Posterior vena cava (tissue), 2 donors: ENCODE results near the gene EFCAB11. TPM values are rescaled to one million over a fixed set of nuclear protein-coding genes. Genes with fewer than 3 reads are reported as not detected.
A peak's percentile ranks its signal among the peaks of the same experiment; 100 is the strongest.

Source experiments
- DNase-seq: peaks from one replicate; pipeline ENCODE4 v3.0.0-alpha.2; 2020; ENCODE audit warnings: low spot score
- intact Hi-C, 2 donors: fragments of 100-400 bp; cut with DNase I; formaldehyde crosslinking; loops; one replicate each; pipeline versions ENCODE4 v1.14.1 to v1.14.2; 2022 to 2023
- total RNA-seq, 2 donors: library from RNA; stranded (reverse); fragmentation: NEBNext Ultra II Directional; extraction: Animal tissue kit (Norgen Biotek cat#: 25700); gene quantifications; one replicate each; pipeline ENCODE4 v1.2.1, GENCODE V29; 2021
- donor health status: DM: yes; HTN: yes; CAD: no.
- donor health status: DM: yes; HTN: yes; CAD: no.

The EFCAB11 gene
- total RNA-seq, 2 donors from 2014 or later: 4.8 to 6.1 TPM

GRCh38 chr14:89958966-89959365 is 4.4 kb upstream of the EFCAB11 start:
- intact Hi-C loops: no loop called here
- DNase-seq: no peak

- no peak for DNase-seq
- intact Hi-C loops: no loop called here
These were observed 3.3 kb upstream of the EFCAB11 start for GRCh38 chr14:89957791-89958190.

- no peak for DNase-seq
- intact Hi-C loops: no loop called here
These were observed 2.8 kb upstream of the EFCAB11 start for GRCh38 chr14:89957376-89957775.

DNA sequence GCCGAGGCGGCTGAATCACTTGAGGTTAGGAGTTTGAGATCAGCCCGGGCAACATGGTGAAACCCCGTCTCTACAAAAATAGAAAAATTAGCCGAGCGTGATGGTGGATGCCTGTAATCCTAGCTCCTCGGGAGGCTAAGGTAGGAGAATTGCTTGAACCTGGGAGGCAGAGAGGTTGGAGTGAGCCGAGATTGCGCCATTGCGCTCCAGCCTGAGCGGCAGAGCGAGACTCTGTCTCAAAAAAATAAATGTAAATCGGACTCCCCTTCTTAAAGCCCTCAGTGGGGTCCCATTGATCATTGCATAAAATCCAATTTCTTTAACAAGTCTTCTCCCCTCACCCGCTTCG is 2.1 kb upstream of the EFCAB11 start:
- intact Hi-C loops: no loop called here
- no peak for DNase-seq

- peak; percentile 98 for DNase-seq
- intact Hi-C loops: no loop called here
These were observed 1.5 kb upstream of the EFCAB11 start, which contains the start of gene TDP1 for GRCh38 chr14:89955745-89956660. TDP1 (plus strand) TSS chr14:89955927; CDS start chr14:89963115, 7,188 bp downstream.

- DNase-seq: no peak
These were observed 653 bp upstream of the EFCAB11 start for GRCh38 chr14:89955022-89955744.

GRCh38 chr14:89953602-89954001 is 928 bp downstream of the EFCAB11 start:
- DNase-seq: no peak
- intact Hi-C loops: no loop called here

More at GRCh38 chr14:89955022-89955744, 653 bp upstream of the EFCAB11 start:
- intact Hi-C loops: no loop called here

- DNase-seq: no peak
- intact Hi-C loops: no loop called here
These were observed 2.0 kb downstream of the EFCAB11 start for GRCh38 chr14:89952576-89952975.

GRCh38 chr14:89947344-89947743 is 7.2 kb downstream of the EFCAB11 start:
- intact Hi-C loops: no loop called here
- DNase-seq: no peak

- DNase-seq: no peak
- intact Hi-C loops: no loop called here
These were observed 12.6 kb downstream of the EFCAB11 start for GRCh38 chr14:89941830-89942377.

DNA sequence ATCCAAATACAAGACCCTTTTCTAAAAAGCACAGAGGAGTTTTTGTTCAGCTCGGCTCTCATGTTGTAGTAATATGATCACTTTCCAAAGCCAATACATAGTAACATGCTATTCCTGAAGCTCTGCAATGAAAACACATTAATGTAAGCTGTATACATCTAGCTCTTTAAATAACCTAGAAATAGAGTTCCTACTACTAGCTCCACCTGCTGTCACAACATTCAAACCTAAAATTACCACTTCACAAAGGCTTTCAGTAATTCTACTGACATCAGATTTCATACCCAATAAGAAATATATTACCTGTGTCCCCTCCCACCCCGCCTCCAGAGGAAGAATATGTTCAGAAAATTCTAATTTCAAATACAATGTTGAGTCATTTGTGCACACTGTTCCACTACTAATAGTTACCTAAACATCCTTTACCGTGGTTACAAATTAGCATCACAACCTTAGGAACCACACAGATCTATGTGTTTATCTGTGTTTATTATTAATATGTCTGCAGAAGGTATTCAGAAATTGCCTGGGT is 17.8 kb downstream of the EFCAB11 start:
- no peak for DNase-seq
- intact Hi-C loops: no loop called here

DNA sequence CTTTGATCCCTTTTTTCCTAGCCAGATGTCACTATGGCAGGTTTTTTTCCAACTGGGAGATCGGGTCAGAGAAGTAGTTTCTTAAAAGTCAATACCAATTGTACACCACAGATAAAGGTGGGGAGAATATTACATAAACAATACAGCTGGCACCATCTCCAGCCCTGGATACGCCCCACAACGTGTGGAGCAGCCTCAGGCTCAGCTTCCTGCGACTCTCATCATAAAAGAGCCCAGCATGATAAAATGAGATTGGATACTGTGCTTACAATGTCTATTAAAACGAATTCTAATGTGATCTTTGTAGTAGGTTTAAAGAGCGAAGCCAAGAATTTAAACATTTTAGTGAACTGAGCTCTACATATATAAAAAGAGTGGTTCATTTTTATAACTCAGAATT is 21.5 kb downstream of the EFCAB11 start:
- intact Hi-C loops: no loop called here
- no peak for DNase-seq

GRCh38 chr14:89927186-89927865 is 27.2 kb downstream of the EFCAB11 start:
- intact Hi-C loops: loop anchor here in 1 of 2 donors (10.0 kb wide), 1 partner anchor 1887 kb away; no protein-coding TSS in a partner anchor
- DNase-seq: no peak

GRCh38 chr14:89926694-89927093 is 27.8 kb downstream of the EFCAB11 start:
- no peak for DNase-seq
- intact Hi-C loops: loop anchor here in 1 of 2 donors (10.0 kb wide), 1 partner anchor 1888 kb away; no protein-coding TSS in a partner anchor

DNA sequence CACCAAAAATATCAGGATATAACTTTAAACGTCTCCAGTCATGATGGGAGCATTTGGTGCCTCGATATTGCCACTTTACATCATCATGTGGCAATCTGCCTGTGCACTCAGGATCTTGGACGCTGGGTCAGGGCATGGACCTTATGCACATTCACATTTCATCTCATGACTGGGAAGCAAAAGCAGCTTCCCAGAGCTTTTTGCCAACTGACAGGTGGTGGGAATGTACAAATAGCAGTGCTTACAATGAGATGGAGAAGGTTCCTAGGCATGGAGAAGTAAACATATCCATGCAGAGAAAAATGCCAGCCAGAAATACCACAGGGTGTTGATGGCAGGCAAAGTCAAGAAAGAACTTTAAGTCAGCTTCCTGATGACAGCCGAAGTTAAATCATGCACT is 30.3 kb downstream of the EFCAB11 start:
- intact Hi-C loops: loop anchor here in 1 of 2 donors (10.0 kb wide), 1 partner anchor 1891 kb away; no protein-coding TSS in a partner anchor
- DNase-seq: no peak

DNA sequence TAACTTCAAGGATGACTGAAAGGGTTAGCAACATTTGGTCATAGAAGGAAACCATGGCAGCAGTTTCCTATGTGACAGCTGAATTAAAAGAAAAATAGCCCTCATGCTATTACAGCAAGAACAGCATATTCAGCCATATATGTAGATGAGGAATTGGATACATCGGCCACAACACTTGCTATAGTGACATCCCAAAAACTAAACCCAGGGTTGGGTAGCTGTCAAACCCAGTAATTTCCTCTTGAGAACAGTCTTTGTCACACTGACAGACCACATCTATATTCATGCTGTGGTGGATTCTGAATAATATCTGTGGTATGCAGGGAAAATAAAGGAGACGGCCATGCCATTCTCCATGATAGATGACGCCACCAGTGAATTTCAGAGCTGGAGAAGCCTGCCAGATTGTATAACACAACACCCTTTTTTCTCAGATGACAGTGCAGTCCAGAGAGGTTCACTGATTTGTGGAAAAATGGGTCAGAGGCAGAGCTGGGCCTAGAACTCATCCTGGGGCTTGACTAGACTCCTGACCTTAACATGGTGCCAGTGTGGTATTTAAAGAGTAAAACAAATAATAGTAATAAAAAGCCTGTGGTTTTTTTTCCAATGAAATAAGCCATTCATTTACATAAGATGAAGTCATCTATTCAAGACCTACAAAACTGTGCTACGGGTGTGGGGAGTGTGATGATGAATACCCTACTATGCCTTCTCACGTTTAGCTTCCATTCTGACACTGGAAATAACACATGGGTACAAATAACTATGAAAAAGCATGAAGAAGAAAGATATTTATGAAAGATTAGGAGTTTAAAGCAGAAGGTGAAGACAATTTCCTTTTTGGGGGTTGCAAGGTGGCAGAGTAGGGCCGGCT is 32.3 kb downstream of the EFCAB11 start:
- intact Hi-C loops: loop anchor here in 1 of 2 donors (10.0 kb wide), 1 partner anchor 1893 kb away; no protein-coding TSS in a partner anchor

GRCh38 chr14:89921346-89921745 is 33.2 kb downstream of the EFCAB11 start:
- no peak for DNase-seq
- intact Hi-C loops: loop anchor here in 1 of 2 donors (10.0 kb wide), 1 partner anchor 1893 kb away; no protein-coding TSS in a partner anchor

More for the DNA sequence above, 32.3 kb downstream of the EFCAB11 start:
- DNase-seq: no peak

GRCh38 chr14:89920056-89920455 is 34.5 kb downstream of the EFCAB11 start:
- DNase-seq: no peak
- intact Hi-C loops: loop anchor here in 1 of 2 donors (10.0 kb wide), 1 partner anchor 1895 kb away; no protein-coding TSS in a partner anchor
